ENCODE measurements around the gene GZMM. TPM values are rescaled to one million over a fixed set of nuclear protein-coding genes. Genes with fewer than 3 reads are reported as not detected.

Gene GZMM
- total RNA-seq, 6 experiments from 2014 or later: 0.59 to 0.95 (median 0.74) TPM; not detected in 3

DNA sequence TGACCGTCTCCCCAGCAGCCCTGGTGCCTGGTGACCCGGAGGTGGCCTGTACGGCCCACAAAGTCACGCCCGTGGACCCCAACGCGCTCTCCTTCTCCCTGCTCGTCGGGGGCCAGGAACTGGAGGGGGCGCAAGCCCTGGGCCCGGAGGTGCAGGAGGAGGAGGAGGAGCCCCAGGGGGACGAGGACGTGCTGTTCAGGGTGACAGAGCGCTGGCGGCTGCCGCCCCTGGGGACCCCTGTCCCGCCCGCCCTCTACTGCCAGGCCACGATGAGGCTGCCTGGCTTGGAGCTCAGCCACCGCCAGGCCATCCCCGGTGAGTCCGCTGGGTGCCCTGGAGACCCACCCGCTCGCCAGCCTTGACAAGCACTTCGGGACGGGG is 45.4 kb upstream of the GZMM start:
- H3K36me3 ChIP-seq: no peaks in the 10 kb centered on the region
- H3K4me1 ChIP-seq: no peaks in the 10 kb centered on the region
- WGBS (ENCODE audit: insufficient coverage, low coverage, low lambda C conversion rate, missing lambda C conversion rate): 20% methylated on average over 1 of the region's 26 CpGs
- DNase-seq (no peak), ATAC-seq (no peak)
- TF ChIP-seq, protein P1, sequence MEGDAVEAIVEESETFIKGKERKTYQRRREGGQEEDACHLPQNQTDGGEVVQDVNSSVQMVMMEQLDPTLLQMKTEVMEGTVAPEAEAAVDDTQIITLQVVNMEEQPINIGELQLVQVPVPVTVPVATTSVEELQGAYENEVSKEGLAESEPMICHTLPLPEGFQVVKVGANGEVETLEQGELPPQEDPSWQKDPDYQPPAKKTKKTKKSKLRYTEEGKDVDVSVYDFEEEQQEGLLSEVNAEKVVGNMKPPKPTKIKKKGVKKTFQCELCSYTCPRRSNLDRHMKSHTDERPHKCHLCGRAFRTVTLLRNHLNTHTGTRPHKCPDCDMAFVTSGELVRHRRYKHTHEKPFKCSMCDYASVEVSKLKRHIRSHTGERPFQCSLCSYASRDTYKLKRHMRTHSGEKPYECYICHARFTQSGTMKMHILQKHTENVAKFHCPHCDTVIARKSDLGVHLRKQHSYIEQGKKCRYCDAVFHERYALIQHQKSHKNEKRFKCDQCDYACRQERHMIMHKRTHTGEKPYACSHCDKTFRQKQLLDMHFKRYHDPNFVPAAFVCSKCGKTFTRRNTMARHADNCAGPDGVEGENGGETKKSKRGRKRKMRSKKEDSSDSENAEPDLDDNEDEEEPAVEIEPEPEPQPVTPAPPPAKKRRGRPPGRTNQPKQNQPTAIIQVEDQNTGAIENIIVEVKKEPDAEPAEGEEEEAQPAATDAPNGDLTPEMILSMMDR (IDR thresholded peaks at IDR 0.05): no peak
- TF ChIP-seq POLR2A (IDR thresholded peaks at IDR 0.05): no peak
- intact Hi-C loops (cut with DNase I): no loop called here
- no peak overlapping the region for H3K4me3 ChIP-seq
- H3K27ac ChIP-seq: no peak overlapping the region
- no peaks in the 10 kb centered on the region for H3K9me3 ChIP-seq
- H3K27me3 ChIP-seq: no peaks in the 10 kb centered on the region

DNA sequence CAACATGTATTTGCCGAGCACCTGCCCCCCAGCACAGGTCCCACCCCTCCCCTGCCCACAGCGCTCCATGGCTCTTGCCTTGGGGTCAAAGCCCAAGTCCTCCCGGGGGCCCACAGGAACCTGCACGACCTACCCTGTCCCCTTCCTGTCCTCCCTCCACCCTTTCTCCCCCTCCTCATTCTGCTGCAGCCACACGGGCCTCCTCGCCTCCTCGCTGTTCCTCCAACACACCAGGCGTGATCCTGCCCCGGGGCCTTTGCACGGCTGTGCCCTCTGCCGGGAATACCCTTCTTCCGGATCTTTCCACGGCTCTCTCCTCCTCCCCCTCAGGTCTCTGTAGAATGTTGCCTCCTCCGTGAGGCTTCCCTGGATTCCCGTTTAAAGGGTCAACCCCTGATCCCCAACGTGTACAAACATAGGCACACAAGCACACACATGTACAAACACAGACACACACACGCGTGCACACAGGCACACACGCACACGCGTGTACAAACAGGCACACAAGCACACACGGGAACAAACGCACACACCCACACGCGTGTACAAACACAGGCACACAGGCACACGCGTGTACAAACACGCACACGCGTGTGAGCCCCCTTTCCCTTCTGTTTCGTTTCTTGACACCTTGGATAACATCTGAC is 44.8 kb upstream of the GZMM start:
- Histone ChIP-seq H3K4me3 (no peak overlapping the region), H3K9me3 (no peaks in the 10 kb centered on the region), H3K27ac (no peak overlapping the region), H3K36me3 (no peaks in the 10 kb centered on the region), H3K27me3 (no peaks in the 10 kb centered on the region), H3K4me1 (no peaks in the 10 kb centered on the region)
- intact Hi-C loops (cut with DNase I): no loop called here
- ATAC-seq (no peak), DNase-seq (no peak)
- TF ChIP-seq POLR2A (IDR thresholded peaks at IDR 0.05): no peak
- TF ChIP-seq, protein P1 (IDR thresholded peaks at IDR 0.05): no peak
- 64% methylated on average over 20 of the region's 31 CpGs for whole genome bisulfite sequencing (ENCODE audit: insufficient coverage, low coverage, low lambda C conversion rate, missing lambda C conversion rate)

DNA sequence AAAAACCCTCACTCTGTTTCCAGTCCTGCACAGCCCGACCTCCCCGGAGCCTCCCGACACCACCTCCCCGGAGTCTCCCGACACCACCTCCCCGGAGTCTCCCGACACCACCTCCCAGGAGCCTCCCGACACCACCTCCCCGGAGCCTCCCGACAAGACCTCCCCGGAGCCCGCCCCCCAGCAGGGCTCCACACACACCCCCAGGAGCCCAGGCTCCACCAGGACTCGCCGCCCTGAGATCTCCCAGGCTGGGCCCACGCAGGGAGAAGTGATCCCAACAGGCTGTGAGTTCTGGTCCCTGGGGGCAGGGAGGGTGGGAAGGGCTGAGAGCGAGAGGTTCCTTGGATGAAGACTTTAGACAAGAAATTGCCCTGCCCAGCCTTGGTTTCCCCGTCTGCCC is 42.2 kb upstream of the GZMM start:
- H3K9me3 ChIP-seq: no peaks in the 10 kb centered on the region
- no peak overlapping the region for H3K27ac ChIP-seq
- H3K36me3 ChIP-seq: no peaks in the 10 kb centered on the region
- no peak overlapping the region for H3K4me3 ChIP-seq
- intact Hi-C loops (cut with DNase I): no loop called here
- TF ChIP-seq, protein P1 (IDR thresholded peaks at IDR 0.05): no peak
- no peak for TF ChIP-seq POLR2A (IDR thresholded peaks at IDR 0.05)
- H3K27me3 ChIP-seq: no peaks in the 10 kb centered on the region
- peaks cover 0 to 5% (median 0%) of the 10 kb centered on the region in 4 donors for H3K4me1 ChIP-seq
- WGBS (ENCODE audit: insufficient coverage, low coverage, low lambda C conversion rate, missing lambda C conversion rate): 100% methylated on average over 1 of the region's 17 CpGs
- DNase-seq (no peak), ATAC-seq (no peak)

DNA sequence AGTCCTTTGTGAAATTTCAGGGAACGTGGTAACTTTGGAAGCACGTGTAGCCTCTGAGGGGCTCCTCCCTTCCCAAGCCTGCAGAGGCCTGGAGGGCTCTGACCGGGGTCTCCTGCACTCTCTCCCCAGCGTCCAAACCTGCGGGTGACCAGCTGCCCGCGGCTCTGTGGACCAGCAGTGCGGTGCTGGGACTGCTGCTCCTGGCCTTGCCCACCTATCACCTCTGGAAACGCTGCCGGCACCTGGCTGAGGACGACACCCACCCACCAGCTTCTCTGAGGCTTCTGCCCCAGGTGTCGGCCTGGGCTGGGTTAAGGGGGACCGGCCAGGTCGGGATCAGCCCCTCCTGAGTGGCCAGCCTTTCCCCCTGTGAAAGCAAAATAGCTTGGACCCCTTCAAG is 39.2 kb upstream of the GZMM start:
- intact Hi-C loops (cut with DNase I): no loop called here
- TF ChIP-seq, protein P1 (IDR thresholded peaks at IDR 0.05): no peak
- no peak for TF ChIP-seq POLR2A (IDR thresholded peaks at IDR 0.05)
- Histone ChIP-seq H3K36me3 (no peaks in the 10 kb centered on the region), H3K4me1 (peaks cover 0 to 10% (median 3%) of the 10 kb centered on the region in 4 donors), H3K4me3 (no peak overlapping the region), H3K27me3 (no peaks in the 10 kb centered on the region), H3K27ac (no peak overlapping the region), H3K9me3 (no peaks in the 10 kb centered on the region)
- DNase-seq (no peak), ATAC-seq (no peak)
- 78% methylated on average over 2 of the region's 14 CpGs for WGBS (ENCODE audit: insufficient coverage, low coverage, low lambda C conversion rate, missing lambda C conversion rate)

Data from right lobe of liver (tissue), 6 donors.